ENCODE results near the gene ZNF827. TPM values are rescaled to one million over a fixed set of nuclear protein-coding genes. Genes with fewer than 3 reads are reported as not detected.

ZNF827 gene
- total RNA-seq, 1 experiment from 2014 or later, result 29.4 TPM

DNA sequence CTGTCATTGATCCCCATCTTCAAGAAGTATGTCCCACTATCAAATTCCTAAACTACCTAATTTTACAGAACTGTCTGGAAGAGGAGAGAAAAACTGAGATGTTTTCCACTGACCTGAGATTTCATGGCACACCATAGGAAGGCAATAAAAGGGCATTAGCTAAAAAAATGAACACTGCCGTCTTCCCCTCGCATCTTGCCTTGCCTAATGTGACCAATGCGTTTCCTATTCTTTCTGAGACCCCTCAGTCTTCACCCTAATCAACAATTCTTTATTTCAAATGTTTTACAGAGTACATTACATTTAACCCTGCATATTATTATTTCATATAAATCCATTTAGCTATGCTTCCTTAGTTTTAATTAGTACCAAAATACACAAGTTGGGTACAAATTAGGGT is 43.6 kb downstream of the ZNF827 start:
- peaks cover 15% of the 10 kb centered on the region; the same call in 1 of the 2 replicates for H3K79me2 ChIP-seq (ENCODE audit: insufficient read depth, low read length)

More for the DNA sequence above, 43.6 kb downstream of the ZNF827 start:
- H2BK15ac ChIP-seq (ENCODE audit: low read depth, low read length), result no peak overlapping the region
- no peak overlapping the region for H4K8ac ChIP-seq (replicated peaks; ENCODE audit: insufficient read length, low read depth, low read length)
- H4K20me1 ChIP-seq (ENCODE audit: control insufficient read depth, insufficient read depth, insufficient read length), result no peaks in the 10 kb centered on the region
- H3K18ac ChIP-seq (ENCODE audit: insufficient read length, low read depth, low read length), result no peak overlapping the region
- no peak overlapping the region for H4K91ac ChIP-seq (ENCODE audit: insufficient read length, low read depth, low read length)
- H3K4me2 ChIP-seq (ENCODE audit: insufficient read depth, insufficient read length, low read length), result no peak overlapping the region
- Mint-ChIP-seq H3K4me1 (peaks cover 73 to 77% of the 10 kb centered on the region in 2 experiments), H3K4me3 (no peak overlapping the region), H3K9me3 (no peaks in the 10 kb centered on the region), H3K36me3 (ENCODE audit: insufficient read depth in 1 of 3, low read depth in 3 of 3) (peaks cover 2 to 17% (median 10%) of the 10 kb centered on the region in 3 experiments), H3K27me3 (ENCODE audit: low read depth) (no peaks in the 10 kb centered on the region), H3K27ac (no peak overlapping the region; a peak in 1 of 7 replicates)
- peaks cover 20% of the 10 kb centered on the region; the same call in 1 of the 2 replicates for H3K4me1 ChIP-seq (ENCODE audit: insufficient read depth, low read length)
- H3K27ac ChIP-seq (ENCODE audit: insufficient read length, low read depth, low read length), result no peak overlapping the region
- H3K23me2 ChIP-seq (ENCODE audit: insufficient read length, low read depth, low read length, poor library complexity, severe bottlenecking), result no peaks in the 10 kb centered on the region
- TF ChIP-seq, protein P1, sequence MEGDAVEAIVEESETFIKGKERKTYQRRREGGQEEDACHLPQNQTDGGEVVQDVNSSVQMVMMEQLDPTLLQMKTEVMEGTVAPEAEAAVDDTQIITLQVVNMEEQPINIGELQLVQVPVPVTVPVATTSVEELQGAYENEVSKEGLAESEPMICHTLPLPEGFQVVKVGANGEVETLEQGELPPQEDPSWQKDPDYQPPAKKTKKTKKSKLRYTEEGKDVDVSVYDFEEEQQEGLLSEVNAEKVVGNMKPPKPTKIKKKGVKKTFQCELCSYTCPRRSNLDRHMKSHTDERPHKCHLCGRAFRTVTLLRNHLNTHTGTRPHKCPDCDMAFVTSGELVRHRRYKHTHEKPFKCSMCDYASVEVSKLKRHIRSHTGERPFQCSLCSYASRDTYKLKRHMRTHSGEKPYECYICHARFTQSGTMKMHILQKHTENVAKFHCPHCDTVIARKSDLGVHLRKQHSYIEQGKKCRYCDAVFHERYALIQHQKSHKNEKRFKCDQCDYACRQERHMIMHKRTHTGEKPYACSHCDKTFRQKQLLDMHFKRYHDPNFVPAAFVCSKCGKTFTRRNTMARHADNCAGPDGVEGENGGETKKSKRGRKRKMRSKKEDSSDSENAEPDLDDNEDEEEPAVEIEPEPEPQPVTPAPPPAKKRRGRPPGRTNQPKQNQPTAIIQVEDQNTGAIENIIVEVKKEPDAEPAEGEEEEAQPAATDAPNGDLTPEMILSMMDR (conservative IDR thresholded peaks at IDR 0.05), result no peak
- no peak overlapping the region for H2AFZ ChIP-seq (ENCODE audit: low read length)
- no peak overlapping the region for H3K9ac ChIP-seq (ENCODE audit: extremely low read depth, insufficient read length, low read length)
- no peak overlapping the region for H3K14ac ChIP-seq (ENCODE audit: insufficient read depth, low read length)
- no peak overlapping the region for H3T11ph ChIP-seq (ENCODE audit: low read length)
- H2BK5ac ChIP-seq (ENCODE audit: insufficient read length, low read length), result no peak overlapping the region
- no CpG with 5 or more reads among the region's 3 CpGs for WGBS (ENCODE audit: extremely low coverage, insufficient read length, low lambda C conversion rate)
- no peak overlapping the region for H3K4ac ChIP-seq (ENCODE audit: low read depth, low read length)
- H3K56ac ChIP-seq (ENCODE audit: insufficient read length, low read depth, low read length), result no peak overlapping the region
- no peak overlapping the region for H3K23ac ChIP-seq (ENCODE audit: insufficient read length, low read depth, low read length)
- no peak overlapping the region for H2BK20ac ChIP-seq (ENCODE audit: low read depth, low read length, poor library complexity, severe bottlenecking)
- H4K5ac ChIP-seq (ENCODE audit: insufficient read length, low read depth, low read length), result no peak overlapping the region
- no peak overlapping the region for H2BK120ac ChIP-seq (ENCODE audit: low read depth, low read length, poor library complexity, severe bottlenecking)
- H2BK12ac ChIP-seq (ENCODE audit: insufficient read length, low read depth, low read length), result no peak overlapping the region
- H3K79me1 ChIP-seq (ENCODE audit: insufficient read depth, low read depth, low read length, poor library complexity, severe bottlenecking), result no peaks in the 10 kb centered on the region
- H3K27me3 ChIP-seq (ENCODE audit: insufficient read depth, low read length), result no peaks in the 10 kb centered on the region
- H3K9me3 ChIP-seq (ENCODE audit: control insufficient read depth, low read depth, low read length), result no peaks in the 10 kb centered on the region
- no peak for DNase-seq
- H2AK5ac ChIP-seq (ENCODE audit: insufficient read length, low read length), result no peak overlapping the region

Measured in H9 (cell line).